ENCODE data around the gene MDGA2. TPM values are rescaled to one million over a fixed set of nuclear protein-coding genes. Genes with fewer than 3 reads are reported as not detected.

Gene MDGA2
- total RNA-seq, 1 experiment from 2014 or later: not detected

GRCh38 chr14:46887144-46887543 lies 788.3 kb downstream of the MDGA2 start:
- no peak for DNase-seq (ENCODE audit: low read depth, low spot score)
- H3K4me2 ChIP-seq (ENCODE audit: low read length): no peak overlapping the region

More at GRCh38 chr14:46887144-46887543, 788.3 kb downstream of the MDGA2 start:
- peaks cover 0 to 5% of the 10 kb centered on the region in 2 experiments; a peak in 2 of 4 replicates for H3K9me3 ChIP-seq (ENCODE audit: control insufficient read depth in 1 of 2, insufficient read depth in 1 of 2, low read depth in 1 of 2, low read length in 2 of 2)
- no peak overlapping the region for H2AFZ ChIP-seq (ENCODE audit: low read depth, low read length, poor library complexity, severe bottlenecking)
- H3K4me1 ChIP-seq (ENCODE audit: control insufficient read depth in 1 of 2, insufficient read depth in 2 of 2, low read length in 2 of 2): no peaks in the 10 kb centered on the region
- CTCF ChIA-PET: no interaction called here
- no peak overlapping the region for H3K4me3 ChIP-seq (replicated peaks in 1 of 2; ENCODE audit: low read depth in 1 of 2, low read length in 2 of 2)
- no peak for ATAC-seq
- no peak overlapping the region for H3K9ac ChIP-seq (ENCODE audit: low read length)
- intact Hi-C loops (cut with micrococcal nuclease): no loop called here
- no peak overlapping the region for H3K27ac ChIP-seq (ENCODE audit: low read depth, low read length)
- H3K79me2 ChIP-seq (ENCODE audit: insufficient read depth, low read length): no peaks in the 10 kb centered on the region
- no TSS peak for BruUV-seq (replicated peaks)
- TF ChIP-seq JUND (IDR thresholded peaks at IDR 0.05): no peak
- no peak for TF ChIP-seq CEBPB (IDR thresholded peaks at IDR 0.05; ENCODE audit: low read depth)
- TF ChIP-seq POLR2A (IDR thresholded peaks at IDR 0.05; ENCODE audit: borderline replicate concordance, extremely low read depth, insufficient read depth, insufficient read length): no peak
- no peak for TF ChIP-seq FOSL1 (IDR thresholded peaks at IDR 0.05; ENCODE audit: low read depth)
- no peak for TF ChIP-seq MAX (IDR thresholded peaks at IDR 0.05)
- TF ChIP-seq, protein P1, sequence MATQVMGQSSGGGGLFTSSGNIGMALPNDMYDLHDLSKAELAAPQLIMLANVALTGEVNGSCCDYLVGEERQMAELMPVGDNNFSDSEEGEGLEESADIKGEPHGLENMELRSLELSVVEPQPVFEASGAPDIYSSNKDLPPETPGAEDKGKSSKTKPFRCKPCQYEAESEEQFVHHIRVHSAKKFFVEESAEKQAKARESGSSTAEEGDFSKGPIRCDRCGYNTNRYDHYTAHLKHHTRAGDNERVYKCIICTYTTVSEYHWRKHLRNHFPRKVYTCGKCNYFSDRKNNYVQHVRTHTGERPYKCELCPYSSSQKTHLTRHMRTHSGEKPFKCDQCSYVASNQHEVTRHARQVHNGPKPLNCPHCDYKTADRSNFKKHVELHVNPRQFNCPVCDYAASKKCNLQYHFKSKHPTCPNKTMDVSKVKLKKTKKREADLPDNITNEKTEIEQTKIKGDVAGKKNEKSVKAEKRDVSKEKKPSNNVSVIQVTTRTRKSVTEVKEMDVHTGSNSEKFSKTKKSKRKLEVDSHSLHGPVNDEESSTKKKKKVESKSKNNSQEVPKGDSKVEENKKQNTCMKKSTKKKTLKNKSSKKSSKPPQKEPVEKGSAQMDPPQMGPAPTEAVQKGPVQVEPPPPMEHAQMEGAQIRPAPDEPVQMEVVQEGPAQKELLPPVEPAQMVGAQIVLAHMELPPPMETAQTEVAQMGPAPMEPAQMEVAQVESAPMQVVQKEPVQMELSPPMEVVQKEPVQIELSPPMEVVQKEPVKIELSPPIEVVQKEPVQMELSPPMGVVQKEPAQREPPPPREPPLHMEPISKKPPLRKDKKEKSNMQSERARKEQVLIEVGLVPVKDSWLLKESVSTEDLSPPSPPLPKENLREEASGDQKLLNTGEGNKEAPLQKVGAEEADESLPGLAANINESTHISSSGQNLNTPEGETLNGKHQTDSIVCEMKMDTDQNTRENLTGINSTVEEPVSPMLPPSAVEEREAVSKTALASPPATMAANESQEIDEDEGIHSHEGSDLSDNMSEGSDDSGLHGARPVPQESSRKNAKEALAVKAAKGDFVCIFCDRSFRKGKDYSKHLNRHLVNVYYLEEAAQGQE (IDR thresholded peaks at IDR 0.05; ENCODE audit: low read depth): no peak
- no peak for TF ChIP-seq ZNF274 (IDR thresholded peaks at IDR 0.05; ENCODE audit: low read depth, low read length)
- TF ChIP-seq, protein P2, sequence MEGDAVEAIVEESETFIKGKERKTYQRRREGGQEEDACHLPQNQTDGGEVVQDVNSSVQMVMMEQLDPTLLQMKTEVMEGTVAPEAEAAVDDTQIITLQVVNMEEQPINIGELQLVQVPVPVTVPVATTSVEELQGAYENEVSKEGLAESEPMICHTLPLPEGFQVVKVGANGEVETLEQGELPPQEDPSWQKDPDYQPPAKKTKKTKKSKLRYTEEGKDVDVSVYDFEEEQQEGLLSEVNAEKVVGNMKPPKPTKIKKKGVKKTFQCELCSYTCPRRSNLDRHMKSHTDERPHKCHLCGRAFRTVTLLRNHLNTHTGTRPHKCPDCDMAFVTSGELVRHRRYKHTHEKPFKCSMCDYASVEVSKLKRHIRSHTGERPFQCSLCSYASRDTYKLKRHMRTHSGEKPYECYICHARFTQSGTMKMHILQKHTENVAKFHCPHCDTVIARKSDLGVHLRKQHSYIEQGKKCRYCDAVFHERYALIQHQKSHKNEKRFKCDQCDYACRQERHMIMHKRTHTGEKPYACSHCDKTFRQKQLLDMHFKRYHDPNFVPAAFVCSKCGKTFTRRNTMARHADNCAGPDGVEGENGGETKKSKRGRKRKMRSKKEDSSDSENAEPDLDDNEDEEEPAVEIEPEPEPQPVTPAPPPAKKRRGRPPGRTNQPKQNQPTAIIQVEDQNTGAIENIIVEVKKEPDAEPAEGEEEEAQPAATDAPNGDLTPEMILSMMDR (IDR thresholded peaks at IDR 0.05 in 2 of 3, conservative IDR thresholded peaks at IDR 0.05 in 1 of 3; ENCODE audit: borderline replicate concordance in 1 of 3, insufficient read depth in 1 of 3, low read depth in 2 of 3, low read length in 2 of 3): no peak
- TF ChIP-seq POLR2AphosphoS5 (IDR thresholded peaks at IDR 0.05; ENCODE audit: low read depth, low read length): no peak
- no peak for TF ChIP-seq TCF7L2 (IDR thresholded peaks at IDR 0.05; ENCODE audit: borderline replicate concordance, extremely low read depth, insufficient read depth, insufficient read length)
- no peak for TF ChIP-seq RAD21 (IDR thresholded peaks at IDR 0.05; ENCODE audit: low read depth)
- no peak for TF ChIP-seq SRF (IDR thresholded peaks at IDR 0.05; ENCODE audit: low read depth)
- H3K27me3 ChIP-seq (ENCODE audit: insufficient read depth, low read length): no peaks in the 10 kb centered on the region
- POLR2A ChIA-PET: no interaction called here
- no peaks in the 10 kb centered on the region for H4K20me1 ChIP-seq (ENCODE audit: insufficient read depth)
- no peaks in the 10 kb centered on the region for H3K9me2 ChIP-seq (ENCODE audit: insufficient read depth)
- no peaks in the 10 kb centered on the region for H3K36me3 ChIP-seq (ENCODE audit: control insufficient read depth in 1 of 2, insufficient read depth in 2 of 2, low read length in 2 of 2)
- RAD21 ChIA-PET (ENCODE audit: low non-redundant PET in 1 of 2, low total read pairs in 2 of 2, uncharacterized antibody in 2 of 2, unreplicated experiment in 2 of 2): no interaction called here
